HCT116 (cell line): ENCODE results near the gene GPR84. TPM values are rescaled to one million over a fixed set of nuclear protein-coding genes. Genes with fewer than 3 reads are reported as not detected.

ENCODE experiments used
- ATAC-seq: fragments of 200-7000 bp; cut with Tn5 transposase; 2 replicates; pipeline ENCODE4 v1.9.1; 2020; ENCODE audit warnings: mild to moderate bottlenecking, moderate library complexity
- BruUV-seq: library from RNA; stranded (reverse); fragments of 400-500 nt; replicated peaks from 2 replicates; lab custom pipeline; 2021; lab: Mats Ljungman, UMichigan
- CTCF ChIA-PET: fragments of 300-600 bp; sonication (Branson Sonifier 250); formaldehyde crosslinking; loops from one replicate; lab custom pipeline; 2021; ENCODE audit warnings: antibody characterized with exemption; lab: Charles Lee
- POLR2A ChIA-PET: fragments of 300-600, 350-600 bp; sonication (Branson Sonifier 250); formaldehyde crosslinking; loops from one replicate; lab custom pipeline; 2021; ENCODE audit warnings: antibody characterized with exemption; lab: Charles Lee
- RAD21 ChIA-PET, 2 experiments: fragments of 300-600 bp; sonication (Branson Sonifier 250); formaldehyde crosslinking; loops; one replicate each; lab custom pipeline; 2023; ENCODE audit warnings: low total read pairs in 2 of 2; ENCODE audit not compliant: uncharacterized antibody in 2 of 2, unreplicated experiment in 2 of 2, low non-redundant PET in 1 of 2; lab: Charles Lee
- DNase-seq: peaks from one replicate; pipeline ENCODE4 v3.0.0-alpha.2; 2010; ENCODE audit warnings: low read depth, low spot score
- H2AFZ ChIP-seq: fragments of 200-600 bp; shearing (Covaris generic), sonication (generic); 2 replicates; pipeline ENCODE4 v1.6.1; 2017; ENCODE audit warnings: low read depth, mixed run types, mixed read lengths, antibody characterized with exemption, low read length; ENCODE audit not compliant: poor library complexity, severe bottlenecking
- H3K27ac ChIP-seq: 2 replicates; pipeline ENCODE4 v1.5.1; 2012; ENCODE audit warnings: low read depth, low read length
- H3K27me3 ChIP-seq: fragments of 200-600 bp; sonication (generic); 2 replicates; pipeline ENCODE4 v1.6.1; 2016; ENCODE audit warnings: mixed run types, low read length, mixed read lengths; ENCODE audit not compliant: insufficient read depth
- H3K36me3 ChIP-seq, 2 experiments: fragments of 200-500 bp in 1 of 2; fragments of 200-600 bp in 1 of 2; sonication (Bioruptor generic) in 1 of 2; sonication (generic) in 1 of 2; 2 replicates each; pipeline versions ENCODE4 v1.5.1 to v1.6.1; 2014 to 2016; ENCODE audit warnings: low read length in 2 of 2, inconsistent platforms in 1 of 2, mixed read lengths in 1 of 2, mixed run types in 1 of 2; ENCODE audit not compliant: insufficient read depth in 2 of 2, control insufficient read depth in 1 of 2
- H3K4me1 ChIP-seq, 2 experiments: fragments of 200-600 bp in 1 of 2; sonication (generic) in 1 of 2; 2 replicates each; pipeline versions ENCODE4 v1.5.1 to v1.6.1; 2012 to 2017; ENCODE audit warnings: low read length in 2 of 2, inconsistent platforms in 1 of 2, mild to moderate bottlenecking in 1 of 2, mixed read lengths in 1 of 2, mixed run types in 1 of 2, moderate library complexity in 1 of 2; ENCODE audit not compliant: insufficient read depth in 2 of 2, control insufficient read depth in 1 of 2
- H3K4me2 ChIP-seq: fragments of 200-600 bp; sonication (generic); 2 replicates; pipeline ENCODE4 v1.6.1; 2017; ENCODE audit warnings: mixed run types, low read length, mixed read lengths
- H3K4me3 ChIP-seq, 2 experiments: fragments of 200-600 bp in 1 of 2; sonication (generic) in 1 of 2; replicated peaks in 1 of 2; 2 replicates each; pipeline ENCODE4 v1.5.1; 2011 to 2016; ENCODE audit warnings: low read length in 2 of 2, control low read depth in 1 of 2, low read depth in 1 of 2, mild to moderate bottlenecking in 1 of 2, mixed read lengths in 1 of 2, mixed run types in 1 of 2
- H3K79me2 ChIP-seq: fragments of 200-600 bp; sonication (generic); 2 replicates; pipeline ENCODE4 v1.6.1; 2017; ENCODE audit warnings: mild to moderate bottlenecking, mixed run types, low read length, moderate library complexity, mixed read lengths; ENCODE audit not compliant: insufficient read depth
- H3K9ac ChIP-seq: fragments of 200-600 bp; sonication (generic); 2 replicates; pipeline ENCODE4 v1.6.1; 2016; ENCODE audit warnings: low read length, mixed read lengths
- H3K9me2 ChIP-seq: fragments of 200-600 bp; sonication (generic), shearing (Covaris generic); 2 replicates; pipeline ENCODE4 v1.6.1; 2017; ENCODE audit warnings: mixed run types, mild to moderate bottlenecking, moderate library complexity; ENCODE audit not compliant: insufficient read depth
- H3K9me3 ChIP-seq, 2 experiments: fragments of 200-500 bp in 1 of 2; fragments of 200-600 bp in 1 of 2; sonication (Bioruptor generic) in 1 of 2; sonication (generic) in 1 of 2; 2 replicates each; pipeline ENCODE4 v1.6.1; 2014 to 2017; ENCODE audit warnings: low read length in 2 of 2, mixed read lengths in 2 of 2, inconsistent platforms in 1 of 2, low read depth in 1 of 2, mild to moderate bottlenecking in 1 of 2, mixed run types in 1 of 2, moderate library complexity in 1 of 2; ENCODE audit not compliant: control insufficient read depth in 1 of 2, insufficient read depth in 1 of 2
- H4K20me1 ChIP-seq: fragments of 200-600 bp; sonication (generic), shearing (Covaris generic); 2 replicates; pipeline ENCODE4 v1.6.1; 2017; ENCODE audit warnings: mixed run types, mild to moderate bottlenecking, moderate library complexity; ENCODE audit not compliant: insufficient read depth
- CBX3 ChIP-seq: IDR thresholded peaks from 2 replicates; pipeline ENCODE4 v1.6.1; 2012; ENCODE audit warnings: low read depth
- CTCF ChIP-seq, 3 experiments: fragments of 200-600 bp in 1 of 3; sonication (generic) in 1 of 3; IDR thresholded peaks in 2 of 3; conservative IDR thresholded peaks in 1 of 3; 2 replicates each; pipeline ENCODE4 v1.5.1; 2012 to 2017; ENCODE audit warnings: low read depth in 2 of 3, low read length in 2 of 3, antibody characterized with exemption in 1 of 3, borderline replicate concordance in 1 of 3, control low read depth in 1 of 3, mild to moderate bottlenecking in 1 of 3, mixed read lengths in 1 of 3, mixed run types in 1 of 3, moderate library complexity in 1 of 3; ENCODE audit not compliant: insufficient read depth in 1 of 3
- EGR1 ChIP-seq: IDR thresholded peaks from 2 replicates; pipeline ENCODE4 v1.6.1; 2012; ENCODE audit warnings: low read depth
- ELF1 ChIP-seq: IDR thresholded peaks from 2 replicates; pipeline ENCODE4 v1.6.1; 2012; ENCODE audit warnings: low read depth, borderline replicate concordance
- POLR2A ChIP-seq: IDR thresholded peaks from 2 replicates; pipeline ENCODE4 v1.7.0; 2011; ENCODE audit warnings: borderline replicate concordance; ENCODE audit not compliant: insufficient read depth, insufficient read length; ENCODE audit errors: extremely low read depth
- RAD21 ChIP-seq: IDR thresholded peaks from 2 replicates; pipeline ENCODE4 v1.6.1; 2012; ENCODE audit warnings: low read depth, mild to moderate bottlenecking
- SIN3A ChIP-seq: IDR thresholded peaks from 2 replicates; pipeline ENCODE4 v1.6.1; 2012; ENCODE audit warnings: low read depth
- SRF ChIP-seq: IDR thresholded peaks from 2 replicates; pipeline ENCODE4 v1.6.1; 2012; ENCODE audit warnings: low read depth
- TCF7L2 ChIP-seq: IDR thresholded peaks from 2 replicates; pipeline ENCODE4 v1.7.0; 2011; ENCODE audit warnings: borderline replicate concordance, inconsistent platforms; ENCODE audit not compliant: insufficient read depth, insufficient read length; ENCODE audit errors: extremely low read depth
- ZNF274 ChIP-seq: fragments of 200-500 bp; sonication (Bioruptor generic); IDR thresholded peaks from 2 replicates; pipeline ENCODE4 v1.6.1; 2014; ENCODE audit warnings: mild to moderate bottlenecking, low read depth, low read length, inconsistent platforms
- intact Hi-C: fragments of 100-400 bp; cut with micrococcal nuclease; formaldehyde crosslinking; loops from 2 replicates; pipeline ENCODE4 v1.10.0; 2022
- total RNA-seq: library from RNA; stranded (reverse); gene quantifications from one replicate; pipeline ENCODE4 v1.2.1, GENCODE V29; 2021; ENCODE audit not compliant: unreplicated experiment

GPR84 gene
- total RNA-seq, 1 experiment from 2014 or later = not detected

- Histone ChIP-seq H3K79me2 (no peaks in the 10 kb centered on the region), H3K9me3 (no peaks in the 10 kb centered on the region), H3K4me3 (no peak overlapping the region), H3K4me1 (peaks cover 32 to 75% of the 10 kb centered on the region in 2 experiments), H3K9me2 (no peaks in the 10 kb centered on the region), H3K27me3 (no peaks in the 10 kb centered on the region), H3K27ac (no peak overlapping the region), H4K20me1 (no peaks in the 10 kb centered on the region), H2AFZ (no peak overlapping the region), H3K9ac (no peak overlapping the region), H3K36me3 (no peaks in the 10 kb centered on the region), H3K4me2 (peak overlapping the region; percentile 81; the same call in 1 of the 2 replicates)
- ChIA-PET RAD21 (no interaction called here), CTCF (interaction anchor here (0.9 to 1.3 kb wide), 2 partner anchors 10 kb away, joined by 3 read pairs; no protein-coding TSS in a partner anchor), POLR2A (no interaction called here)
- no peak for ATAC-seq
- DNase-seq = no peak
- BruUV-seq = no TSS peak
- intact Hi-C loops = no loop called here
- TF ChIP-seq SRF (no peak), CBX3 (no peak), EGR1 (no peak), ELF1 (no peak), TCF7L2 (no peak), POLR2A (no peak), CTCF (IDR thresholded peaks at IDR 0.05 in 2 of 3, conservative IDR thresholded peaks at IDR 0.05 in 1 of 3; ENCODE audit: borderline replicate concordance in 1 of 3, insufficient read depth in 1 of 3, low read depth in 2 of 3, low read length in 2 of 3) (no peak), SIN3A (no peak), ZNF274 (no peak), RAD21 (no peak)
Observed at GRCh38 chr12:54389607-54390175, 25.4 kb upstream of the GPR84 start.
